Gastroesophageal sphincter (tissue), 3 donors: ENCODE results near the gene ABCC9.

Experiments used
- EP300 ChIP-seq: sonication (generic); formaldehyde crosslinking; IDR thresholded peaks from one replicate; pipeline ENCODE4 v1.6.1; 2017; ENCODE audit warnings: antibody characterized with exemption, mild to moderate bottlenecking
- POLR2A ChIP-seq, 2 donors: fragments of 450-650 bp; IDR thresholded peaks; one replicate each; pipeline ENCODE4 v1.6.1; 2017; ENCODE audit warnings: antibody characterized with exemption in 2 of 2, mild to moderate bottlenecking in 2 of 2, moderate library complexity in 1 of 2
- POLR2AphosphoS5 ChIP-seq: sonication (generic); formaldehyde crosslinking; IDR thresholded peaks from one replicate; pipeline ENCODE4 v1.6.1; 2017; ENCODE audit warnings: antibody characterized with exemption
- TF ChIP-seq, protein P1 (sequence below), 4 experiments: fragments of 200-600 bp in 2 of 4; fragments of 450-650 bp in 2 of 4; sonication (generic) in 1 of 4; IDR thresholded peaks; one replicate each; pipeline ENCODE4 v1.5.1; 2017 to 2019; ENCODE audit warnings: antibody characterized with exemption in 4 of 4, mild to moderate bottlenecking in 2 of 4, moderate library complexity in 2 of 4

DNA sequence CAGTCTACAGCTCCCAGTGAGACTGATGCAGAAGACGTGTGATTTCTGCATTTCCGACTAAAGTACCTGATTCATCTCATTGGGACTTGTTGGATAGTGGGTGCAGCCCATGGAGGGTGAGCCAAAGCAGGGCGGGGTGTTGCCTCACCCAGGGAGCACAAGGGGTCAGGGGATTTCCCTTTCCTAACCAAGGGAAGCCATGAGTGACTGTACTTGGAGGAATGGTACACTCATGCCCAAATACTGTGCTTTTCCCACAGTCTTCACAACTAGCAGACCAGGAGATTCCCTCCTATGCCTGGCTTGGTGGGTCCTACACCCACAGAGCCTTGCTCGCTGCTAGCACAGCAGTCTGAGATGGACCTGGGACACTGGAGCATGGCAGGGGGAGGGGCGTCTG, 21.0 kb upstream of the ABCC9 start:
- TF ChIP-seq POLR2A (IDR thresholded peaks at IDR 0.05) (no peak), EP300 (no peak), POLR2AphosphoS5 (no peak)
- TF ChIP-seq, protein P1, sequence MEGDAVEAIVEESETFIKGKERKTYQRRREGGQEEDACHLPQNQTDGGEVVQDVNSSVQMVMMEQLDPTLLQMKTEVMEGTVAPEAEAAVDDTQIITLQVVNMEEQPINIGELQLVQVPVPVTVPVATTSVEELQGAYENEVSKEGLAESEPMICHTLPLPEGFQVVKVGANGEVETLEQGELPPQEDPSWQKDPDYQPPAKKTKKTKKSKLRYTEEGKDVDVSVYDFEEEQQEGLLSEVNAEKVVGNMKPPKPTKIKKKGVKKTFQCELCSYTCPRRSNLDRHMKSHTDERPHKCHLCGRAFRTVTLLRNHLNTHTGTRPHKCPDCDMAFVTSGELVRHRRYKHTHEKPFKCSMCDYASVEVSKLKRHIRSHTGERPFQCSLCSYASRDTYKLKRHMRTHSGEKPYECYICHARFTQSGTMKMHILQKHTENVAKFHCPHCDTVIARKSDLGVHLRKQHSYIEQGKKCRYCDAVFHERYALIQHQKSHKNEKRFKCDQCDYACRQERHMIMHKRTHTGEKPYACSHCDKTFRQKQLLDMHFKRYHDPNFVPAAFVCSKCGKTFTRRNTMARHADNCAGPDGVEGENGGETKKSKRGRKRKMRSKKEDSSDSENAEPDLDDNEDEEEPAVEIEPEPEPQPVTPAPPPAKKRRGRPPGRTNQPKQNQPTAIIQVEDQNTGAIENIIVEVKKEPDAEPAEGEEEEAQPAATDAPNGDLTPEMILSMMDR (IDR thresholded peaks at IDR 0.05): no peak
